GM23248 (cell line): ENCODE data around the gene CHMP6.

ENCODE experiments used
- EZH2 ChIP-seq: fragments of 200-600 bp; sonication (generic); IDR thresholded peaks from 2 replicates; pipeline ENCODE4 v1.6.1; 2018; ENCODE audit warnings: antibody characterized with exemption, mild to moderate bottlenecking; ENCODE audit not compliant: insufficient read depth, poor library complexity, severe bottlenecking
- EZH2phosphoT487 ChIP-seq: fragments of 200-600 bp; sonication (generic); IDR thresholded peaks from 2 replicates; pipeline ENCODE4 v1.6.1; 2018; ENCODE audit warnings: antibody characterized with exemption, moderate library complexity, mild to moderate bottlenecking, low read depth; ENCODE audit not compliant: insufficient read depth

DNA sequence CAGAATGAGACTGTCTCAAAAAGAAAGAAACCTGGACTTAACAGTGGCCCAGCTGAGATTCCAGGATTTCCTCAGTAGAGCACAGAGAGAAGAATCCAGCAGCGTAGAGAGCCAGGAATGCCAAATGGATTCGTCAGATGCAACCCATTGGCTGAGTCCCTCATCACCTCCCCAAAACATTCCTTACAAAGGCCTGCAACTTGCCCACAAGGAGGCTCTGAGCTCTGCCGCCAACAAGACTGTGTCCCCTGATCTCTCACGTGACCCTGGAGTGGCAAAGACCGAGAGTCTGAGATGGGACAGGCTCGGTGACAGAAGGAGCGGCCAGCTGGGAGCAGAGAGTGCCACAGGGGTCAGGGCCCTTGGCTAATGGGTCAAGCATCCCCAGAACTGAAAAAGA lies 6.9 kb upstream of the CHMP6 start:
- TF ChIP-seq EZH2, result no peak
- no peak for TF ChIP-seq EZH2phosphoT487
